Neuronal stem cell (in vitro differentiated cells): Measurements from ENCODE around the gene MTUS2.

Source experiments
- DNase-seq: peaks from one replicate; pipeline ENCODE4 v3.0.0-alpha.2; 2013; ENCODE audit warnings: low spot score
- H2AFZ ChIP-seq: one replicate; pipeline ENCODE4 v1.6.1; 2013; ENCODE audit warnings: mild to moderate bottlenecking, low read length, inconsistent platforms
- H2AK5ac ChIP-seq: 2 replicates; pipeline ENCODE4 v1.6.1; 2013; ENCODE audit warnings: low read depth, mild to moderate bottlenecking, inconsistent platforms, low read length, moderate library complexity, mixed read lengths
- H2BK120ac ChIP-seq: 2 replicates; pipeline ENCODE4 v1.6.1; 2013; ENCODE audit warnings: low read depth, mild to moderate bottlenecking, inconsistent platforms, low read length, moderate library complexity, mixed read lengths
- H2BK12ac ChIP-seq: one replicate; pipeline ENCODE4 v1.6.1; 2013; ENCODE audit warnings: low read length, inconsistent platforms
- H2BK15ac ChIP-seq: 2 replicates; pipeline ENCODE4 v1.6.1; 2013; ENCODE audit warnings: mild to moderate bottlenecking, low read length, inconsistent platforms, mixed read lengths
- H2BK5ac ChIP-seq: one replicate; pipeline ENCODE4 v1.6.1; 2013; ENCODE audit warnings: inconsistent platforms, mild to moderate bottlenecking, low read length, moderate library complexity
- H3K14ac ChIP-seq: one replicate; pipeline ENCODE4 v1.6.1; 2013; ENCODE audit warnings: low read length, inconsistent platforms
- H3K18ac ChIP-seq: 2 replicates; pipeline ENCODE4 v1.6.1; 2013; ENCODE audit warnings: low read length, inconsistent platforms
- H3K23ac ChIP-seq: 2 replicates; pipeline ENCODE4 v1.6.1; 2013; ENCODE audit warnings: low read depth, mild to moderate bottlenecking, mixed read lengths, low read length, inconsistent platforms; ENCODE audit not compliant: poor library complexity
- H3K27ac ChIP-seq: replicated peaks from 3 replicates; pipeline ENCODE4 v1.5.1; 2013; ENCODE audit warnings: low read length, inconsistent platforms
- H3K27me3 ChIP-seq, 3 experiments: 2 replicates each; pipeline ENCODE4 v1.6.1; 2013; ENCODE audit warnings: low read length in 3 of 3, mild to moderate bottlenecking in 2 of 3, inconsistent platforms in 1 of 3, low read depth in 1 of 3, mixed read lengths in 1 of 3, moderate library complexity in 1 of 3; ENCODE audit not compliant: control insufficient read depth in 3 of 3, insufficient read depth in 3 of 3
- H3K36me3 ChIP-seq, 2 donors: replicated peaks in 1 of 2; 2 replicates each; pipeline ENCODE4 v1.6.1; 2013; ENCODE audit warnings: low read length in 2 of 2; ENCODE audit not compliant: control insufficient read depth in 2 of 2, insufficient read depth in 2 of 2
- H3K4ac ChIP-seq: 2 replicates; pipeline ENCODE4 v1.6.1; 2013; ENCODE audit warnings: inconsistent platforms, mild to moderate bottlenecking, low read length, moderate library complexity
- H3K4me1 ChIP-seq, 2 donors: 1 replicate in 1 of 2; 2 replicates in 1 of 2; pipeline ENCODE4 v1.6.1; 2013; ENCODE audit warnings: low read length in 2 of 2, low read depth in 1 of 2; ENCODE audit not compliant: control insufficient read depth in 2 of 2, insufficient read depth in 1 of 2
- H3K4me2 ChIP-seq: one replicate; pipeline ENCODE4 v1.6.1; 2013; ENCODE audit warnings: mild to moderate bottlenecking, low read length, inconsistent platforms; ENCODE audit not compliant: insufficient read depth, poor library complexity, severe bottlenecking
- H3K4me3 ChIP-seq, 2 donors: 2 replicates each; pipeline ENCODE4 v1.5.1; 2013; ENCODE audit warnings: low read length in 2 of 2, mild to moderate bottlenecking in 2 of 2, inconsistent platforms in 1 of 2, moderate library complexity in 1 of 2
- H3K79me1 ChIP-seq: one replicate; pipeline ENCODE4 v1.6.1; 2013; ENCODE audit warnings: low read depth, mild to moderate bottlenecking, inconsistent platforms, low read length, moderate library complexity
- H3K9ac ChIP-seq: one replicate; pipeline ENCODE4 v1.6.1; 2013; ENCODE audit warnings: mild to moderate bottlenecking, low read depth, low read length, inconsistent platforms; ENCODE audit not compliant: poor library complexity
- H3K9me3 ChIP-seq, 2 donors: replicated peaks in 1 of 2; 2 replicates each; pipeline versions ENCODE3 to v1.6.1; 2013; ENCODE audit warnings: low read length in 2 of 2, mild to moderate bottlenecking in 2 of 2, inconsistent platforms in 1 of 2, low read depth in 1 of 2, mixed read lengths in 1 of 2, moderate library complexity in 1 of 2; ENCODE audit not compliant: control insufficient read depth in 2 of 2, insufficient read depth in 1 of 2
- H4K8ac ChIP-seq: one replicate; pipeline ENCODE4 v1.6.1; 2013; ENCODE audit warnings: low read depth, mild to moderate bottlenecking, inconsistent platforms, low read length, moderate library complexity
- H4K91ac ChIP-seq: one replicate; pipeline ENCODE4 v1.6.1; 2013; ENCODE audit warnings: low read length, low read depth, mild to moderate bottlenecking, inconsistent platforms; ENCODE audit not compliant: poor library complexity
- WGBS, 2 donors: extraction: QIAGEN DNeasy Blood & Tissue Kit; methylation state at CpG; one replicate each; pipeline ENCODE4 v1.1.7; 2013; ENCODE audit warnings: missing lambda C conversion rate in 2 of 2, mixed read lengths in 1 of 2; ENCODE audit not compliant: insufficient read length in 2 of 2, insufficient replicate concordance in 1 of 2; ENCODE audit errors: extremely low coverage in 2 of 2; 5-methylcytosine and 5-hydroxymethylcytosine counted together

Gene MTUS2

DNA sequence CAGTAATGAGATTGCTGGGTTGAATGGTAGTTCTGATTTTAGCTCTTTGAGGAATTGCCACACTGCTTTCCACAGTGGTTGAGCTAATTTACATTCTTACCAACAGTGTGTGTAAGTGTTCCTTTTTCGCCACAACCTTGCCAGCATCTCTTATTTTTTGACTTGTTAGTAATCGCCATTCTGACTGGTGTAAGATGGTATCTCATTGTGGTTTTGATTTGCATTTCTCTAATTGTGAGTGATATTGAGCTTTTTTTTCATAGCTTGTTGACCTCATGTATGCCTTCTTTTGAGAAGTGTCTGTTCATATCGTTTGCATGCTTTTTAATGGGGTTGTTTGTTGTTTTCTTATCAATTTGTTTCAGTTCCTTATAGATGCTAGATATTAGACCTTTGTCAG is 245.0 kb downstream of the MTUS2 start:
- no peak overlapping the region for H2BK15ac ChIP-seq
- no peak overlapping the region for H2BK12ac ChIP-seq
- H2BK120ac ChIP-seq = no peak overlapping the region
- no peak overlapping the region for H4K8ac ChIP-seq
- no peak overlapping the region for H3K14ac ChIP-seq
- no peak overlapping the region for H3K27ac ChIP-seq
- no peaks in the 10 kb centered on the region for H3K9me3 ChIP-seq
- H3K9ac ChIP-seq = no peak overlapping the region
- no peak overlapping the region for H3K23ac ChIP-seq
- H3K36me3 ChIP-seq = no peaks in the 10 kb centered on the region
- no peak overlapping the region for H4K91ac ChIP-seq
- no peaks in the 10 kb centered on the region for H3K79me1 ChIP-seq
- WGBS, 2 donors = no CpG with 5 or more reads among the region's 3 CpGs
- H2BK5ac ChIP-seq = no peak overlapping the region
- H2AFZ ChIP-seq = no peak overlapping the region
- no peak overlapping the region for H3K18ac ChIP-seq
- H2AK5ac ChIP-seq = no peak overlapping the region
- no peak overlapping the region for H3K4me2 ChIP-seq
- no peak overlapping the region for H3K4ac ChIP-seq
- H3K27me3 ChIP-seq = no peaks in the 10 kb centered on the region
- no peak overlapping the region for H3K4me3 ChIP-seq
- no peak for DNase-seq
- H3K4me1 ChIP-seq = no peaks in the 10 kb centered on the region

DNA sequence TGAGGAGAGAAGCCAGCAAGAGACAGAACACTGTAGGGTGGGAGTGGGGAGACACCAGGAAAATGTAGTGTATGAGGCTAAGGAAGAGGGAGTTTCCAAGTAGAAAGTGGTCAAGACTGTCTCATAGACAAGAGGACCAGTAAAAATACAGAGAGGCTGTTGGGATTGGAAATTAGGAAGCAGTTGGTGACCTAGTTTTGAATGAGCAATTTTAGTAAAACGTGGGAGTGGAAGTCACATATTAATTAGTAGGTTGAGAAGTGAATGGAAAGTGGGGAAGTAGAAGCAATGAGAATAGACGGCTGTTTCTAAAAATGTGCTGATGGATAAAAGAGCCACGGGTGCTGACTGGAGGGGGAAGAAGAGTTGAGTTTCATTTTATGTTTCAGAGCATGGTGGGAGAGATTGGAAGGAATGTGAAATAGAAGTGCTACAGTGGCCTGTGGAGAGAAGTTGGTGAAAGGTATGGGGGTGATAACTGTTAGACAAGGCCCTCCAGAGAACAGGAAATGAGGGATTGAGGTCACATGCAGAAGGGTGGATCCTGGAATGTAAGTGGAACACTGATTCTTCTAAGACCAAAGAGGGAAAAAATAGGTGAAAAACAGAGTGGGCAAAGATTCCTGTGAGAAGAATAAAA is 247.3 kb downstream of the MTUS2 start:
- no peak overlapping the region for H3K27ac ChIP-seq
- no peak overlapping the region for H2BK12ac ChIP-seq
- H3K9me3 ChIP-seq = no peaks in the 10 kb centered on the region
- H3K4me3 ChIP-seq = no peak overlapping the region
- H4K8ac ChIP-seq = no peak overlapping the region
- no peak overlapping the region for H3K14ac ChIP-seq
- H2BK15ac ChIP-seq = no peak overlapping the region
- no peak overlapping the region for H2AFZ ChIP-seq
- H3K4ac ChIP-seq = no peak overlapping the region
- 100% methylated on average over 1 of the region's 3 CpGs for WGBS, 2 donors
- H3K27me3 ChIP-seq = no peaks in the 10 kb centered on the region
- no peak for DNase-seq
- H3K36me3 ChIP-seq = no peaks in the 10 kb centered on the region
- no peak overlapping the region for H3K18ac ChIP-seq
- H2BK5ac ChIP-seq = no peak overlapping the region
- no peaks in the 10 kb centered on the region for H3K4me1 ChIP-seq
- H3K4me2 ChIP-seq = no peak overlapping the region
- H4K91ac ChIP-seq = no peak overlapping the region
- H3K9ac ChIP-seq = no peak overlapping the region
- H2BK120ac ChIP-seq = no peak overlapping the region
- H2AK5ac ChIP-seq = no peak overlapping the region
- H3K79me1 ChIP-seq = no peaks in the 10 kb centered on the region
- no peak overlapping the region for H3K23ac ChIP-seq

DNA sequence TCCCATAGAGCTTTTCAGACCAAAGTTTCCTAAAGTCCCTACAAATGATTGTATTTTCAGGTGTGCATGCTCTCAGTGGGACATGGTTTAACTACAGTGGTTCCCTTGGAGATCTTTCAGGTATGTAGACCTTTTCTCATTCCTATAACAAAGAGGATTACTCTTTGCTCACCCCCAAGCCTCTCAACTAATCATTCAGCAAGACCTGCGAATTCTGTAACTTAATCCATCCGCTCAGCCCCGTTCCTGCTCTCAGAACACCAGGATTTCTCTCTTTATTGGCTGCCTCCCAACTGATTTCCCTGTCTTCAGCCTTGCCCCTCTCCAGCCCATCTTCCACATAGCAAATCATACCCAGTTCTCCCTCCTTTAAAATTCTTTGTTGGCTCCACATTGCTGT is 253.6 kb downstream of the MTUS2 start:
- H3K4me2 ChIP-seq = no peak overlapping the region
- H3K18ac ChIP-seq = no peak overlapping the region
- H3K4me1 ChIP-seq = peaks cover 0 to 4% of the 10 kb centered on the region in 2 donors
- no peak overlapping the region for H2AFZ ChIP-seq
- no peaks in the 10 kb centered on the region for H3K27me3 ChIP-seq
- no peak for DNase-seq
- H3K36me3 ChIP-seq = no peaks in the 10 kb centered on the region
- H3K27ac ChIP-seq = no peak overlapping the region
- H3K4me3 ChIP-seq = no peak overlapping the region
- no peak overlapping the region for H3K9ac ChIP-seq
- no peak overlapping the region for H4K91ac ChIP-seq
- H4K8ac ChIP-seq = no peak overlapping the region
- WGBS, 2 donors = no CpG with 5 or more reads among the region's 3 CpGs
- no peaks in the 10 kb centered on the region for H3K79me1 ChIP-seq
- H3K4ac ChIP-seq = no peak overlapping the region
- no peak overlapping the region for H3K23ac ChIP-seq
- H2BK5ac ChIP-seq = no peak overlapping the region
- H2AK5ac ChIP-seq = no peak overlapping the region
- no peaks in the 10 kb centered on the region for H3K9me3 ChIP-seq
- no peak overlapping the region for H2BK12ac ChIP-seq
- no peak overlapping the region for H2BK15ac ChIP-seq
- H2BK120ac ChIP-seq = no peak overlapping the region
- no peak overlapping the region for H3K14ac ChIP-seq

GRCh38 chr13:29077051-29077813 is 257.1 kb downstream of the MTUS2 start:
- WGBS, 2 donors = no CpG with 5 or more reads among the region's 3 CpGs

More at GRCh38 chr13:29077051-29077813, 257.1 kb downstream of the MTUS2 start:
- Histone ChIP-seq H3K9ac (no peak overlapping the region), H2BK12ac (no peak overlapping the region), H3K18ac (no peak overlapping the region), H3K9me3 (no peaks in the 10 kb centered on the region), H2AK5ac (no peak overlapping the region), H2BK15ac (no peak overlapping the region), H2BK120ac (no peak overlapping the region), H2BK5ac (no peak overlapping the region), H3K79me1 (no peaks in the 10 kb centered on the region), H3K14ac (no peak overlapping the region), H3K27ac (no peak overlapping the region), H4K8ac (no peak overlapping the region), H3K27me3 (no peaks in the 10 kb centered on the region), H3K36me3 (no peaks in the 10 kb centered on the region), H3K4me2 (no peak overlapping the region), H3K4me1 (peaks cover 0 to 4% of the 10 kb centered on the region in 2 donors), H2AFZ (no peak overlapping the region), H3K23ac (no peak overlapping the region), H4K91ac (no peak overlapping the region), H3K4ac (no peak overlapping the region), H3K4me3 (no peak overlapping the region)
- DNase-seq = no peak
